H9 (cell line): ENCODE data around the gene LHFPL6. TPM values are rescaled to one million over a fixed set of nuclear protein-coding genes. Genes with fewer than 3 reads are reported as not detected.

Experiments used
- DNase-seq: peaks from one replicate; pipeline ENCODE4 v3.0.0-alpha.2; 2017
- H2AFZ ChIP-seq: one replicate; pipeline ENCODE4 v1.6.1; 2013; ENCODE audit warnings: mild to moderate bottlenecking, low read length, control low read depth, moderate library complexity
- H2AK5ac ChIP-seq: 2 replicates; pipeline ENCODE4 v1.6.1; 2013; ENCODE audit warnings: low read length, control low read depth, mixed read lengths; ENCODE audit not compliant: insufficient read length
- H2BK120ac ChIP-seq: one replicate; pipeline ENCODE4 v1.6.1; 2013; ENCODE audit warnings: low read depth, mild to moderate bottlenecking, low read length, control low read depth, inconsistent platforms; ENCODE audit not compliant: poor library complexity, severe bottlenecking
- H2BK12ac ChIP-seq: 2 replicates; pipeline ENCODE4 v1.6.1; 2013; ENCODE audit warnings: low read length, control low read depth, mixed read lengths, low read depth; ENCODE audit not compliant: insufficient read length
- H2BK15ac ChIP-seq: 2 replicates; pipeline ENCODE4 v1.6.1; 2013; ENCODE audit warnings: low read depth, low read length, control low read depth
- H2BK20ac ChIP-seq: one replicate; pipeline ENCODE4 v1.6.1; 2013; ENCODE audit warnings: low read depth, mild to moderate bottlenecking, low read length, control low read depth, inconsistent platforms; ENCODE audit not compliant: poor library complexity, severe bottlenecking
- H2BK5ac ChIP-seq: 2 replicates; pipeline ENCODE4 v1.6.1; 2013; ENCODE audit warnings: low read length, control low read depth, mixed read lengths; ENCODE audit not compliant: insufficient read length
- H3K14ac ChIP-seq: 2 replicates; pipeline ENCODE4 v1.6.1; 2013; ENCODE audit warnings: low read length, control low read depth; ENCODE audit not compliant: insufficient read depth
- H3K18ac ChIP-seq: 2 replicates; pipeline ENCODE4 v1.6.1; 2013; ENCODE audit warnings: low read depth, mild to moderate bottlenecking, mixed read lengths, low read length, control low read depth; ENCODE audit not compliant: insufficient read length
- H3K23ac ChIP-seq: 2 replicates; pipeline ENCODE4 v1.6.1; 2013; ENCODE audit warnings: low read length, control low read depth, mixed read lengths, low read depth; ENCODE audit not compliant: insufficient read length
- H3K23me2 ChIP-seq: 2 replicates; pipeline ENCODE4 v1.6.1; 2013; ENCODE audit warnings: low read depth, mild to moderate bottlenecking, mixed read lengths, low read length, control low read depth; ENCODE audit not compliant: insufficient read length, poor library complexity, severe bottlenecking
- H3K27ac ChIP-seq: 2 replicates; pipeline ENCODE4 v1.5.1; 2013; ENCODE audit warnings: low read length, control low read depth, mixed read lengths, low read depth; ENCODE audit not compliant: insufficient read length
- H3K27me3 ChIP-seq: 2 replicates; pipeline ENCODE4 v1.6.1; 2013; ENCODE audit warnings: low read length, control low read depth, inconsistent platforms; ENCODE audit not compliant: insufficient read depth
- H3K4ac ChIP-seq: 2 replicates; pipeline ENCODE4 v1.6.1; 2013; ENCODE audit warnings: low read depth, mild to moderate bottlenecking, control low read depth, inconsistent platforms, low read length, moderate library complexity
- H3K4me1 ChIP-seq: 2 replicates; pipeline ENCODE4 v1.6.1; 2013; ENCODE audit warnings: low read length, control low read depth, inconsistent platforms; ENCODE audit not compliant: insufficient read depth
- H3K4me2 ChIP-seq: 2 replicates; pipeline ENCODE4 v1.6.1; 2013; ENCODE audit warnings: low read length, control low read depth, mixed read lengths; ENCODE audit not compliant: insufficient read length, insufficient read depth
- H3K56ac ChIP-seq: 2 replicates; pipeline ENCODE4 v1.6.1; 2013; ENCODE audit warnings: low read depth, mild to moderate bottlenecking, mixed read lengths, low read length, control low read depth; ENCODE audit not compliant: insufficient read length
- H3K79me1 ChIP-seq: 2 replicates; pipeline ENCODE4 v1.6.1; 2013; ENCODE audit warnings: low read depth, mild to moderate bottlenecking, moderate library complexity, low read length, control low read depth, inconsistent platforms; ENCODE audit not compliant: insufficient read depth, poor library complexity, severe bottlenecking
- H3K79me2 ChIP-seq: 2 replicates; pipeline ENCODE4 v1.6.1; 2013; ENCODE audit warnings: low read length, control low read depth, inconsistent platforms; ENCODE audit not compliant: insufficient read depth
- H3K9ac ChIP-seq: 2 replicates; pipeline ENCODE4 v1.6.1; 2013; ENCODE audit warnings: low read length, control low read depth, mixed read lengths; ENCODE audit not compliant: insufficient read length; ENCODE audit errors: extremely low read depth
- H3K9me3 ChIP-seq: one replicate; pipeline ENCODE4 v1.6.1; 2013; ENCODE audit warnings: low read depth, low read length, inconsistent platforms; ENCODE audit not compliant: control insufficient read depth
- H3T11ph ChIP-seq: one replicate; pipeline ENCODE4 v1.6.1; 2013; ENCODE audit warnings: mild to moderate bottlenecking, low read length, control low read depth, inconsistent platforms
- H4K20me1 ChIP-seq: one replicate; pipeline ENCODE4 v1.6.1; 2013; ENCODE audit not compliant: control insufficient read depth, insufficient read length, insufficient read depth
- H4K5ac ChIP-seq: 2 replicates; pipeline ENCODE4 v1.6.1; 2013; ENCODE audit warnings: low read depth, mild to moderate bottlenecking, mixed read lengths, low read length, control low read depth; ENCODE audit not compliant: insufficient read length
- H4K8ac ChIP-seq: replicated peaks from 2 replicates; pipeline ENCODE4 v1.6.1; 2013; ENCODE audit warnings: low read length, control low read depth, mixed read lengths, low read depth; ENCODE audit not compliant: insufficient read length
- H4K91ac ChIP-seq: 2 replicates; pipeline ENCODE4 v1.6.1; 2013; ENCODE audit warnings: low read depth, mild to moderate bottlenecking, moderate library complexity, mixed read lengths, low read length, control low read depth; ENCODE audit not compliant: insufficient read length
- H3K27ac Mint-ChIP-seq, 3 experiments: 2 replicates in 2 of 3; 3 replicates in 1 of 3; pipeline ENCODE4 v1.8.0; 2020 to 2021; ENCODE audit warnings: mixed read lengths in 3 of 3, mild to moderate bottlenecking in 1 of 3, moderate library complexity in 1 of 3
- H3K27me3 Mint-ChIP-seq: 2 replicates; pipeline ENCODE4 v1.8.0; 2021; ENCODE audit warnings: low read depth, mild to moderate bottlenecking, moderate library complexity, mixed read lengths
- H3K36me3 Mint-ChIP-seq, 3 experiments: 2 replicates in 2 of 3; 3 replicates in 1 of 3; pipeline ENCODE4 v1.8.0; 2020 to 2021; ENCODE audit warnings: low read depth in 3 of 3, mixed read lengths in 3 of 3; ENCODE audit not compliant: insufficient read depth in 1 of 3
- H3K4me1 Mint-ChIP-seq, 2 experiments: 2 replicates each; pipeline ENCODE4 v1.8.0; 2020; ENCODE audit warnings: mixed read lengths in 2 of 2
- H3K4me3 Mint-ChIP-seq, 2 experiments: 2 replicates in 1 of 2; 3 replicates in 1 of 2; pipeline ENCODE4 v1.8.0; 2020 to 2021; ENCODE audit warnings: mild to moderate bottlenecking in 2 of 2, mixed read lengths in 2 of 2, moderate library complexity in 1 of 2
- H3K9me3 Mint-ChIP-seq, 2 experiments: 2 replicates in 1 of 2; 3 replicates in 1 of 2; pipeline ENCODE4 v1.8.0; 2020; ENCODE audit warnings: mild to moderate bottlenecking in 2 of 2, mixed read lengths in 2 of 2, moderate library complexity in 1 of 2
- CTCF ChIP-seq: fragments of 200-600 bp; sonication (generic); conservative IDR thresholded peaks from 3 replicates; pipeline ENCODE4 v1.8.0; 2021; ENCODE audit warnings: antibody characterized with exemption, mild to moderate bottlenecking
- WGBS: extraction: QIAGEN DNeasy Blood & Tissue Kit; methylation state at CpG from one replicate; pipeline ENCODE4 v1.1.7; 2013; ENCODE audit warnings: missing lambda C conversion rate, low lambda C conversion rate, mixed read lengths; ENCODE audit not compliant: insufficient read length; ENCODE audit errors: extremely low coverage; 5-methylcytosine and 5-hydroxymethylcytosine counted together
- total RNA-seq: library from RNA; stranded (reverse); gene quantifications from 2 replicates; pipeline ENCODE4 v1.2.1, GENCODE V29; 2021

LHFPL6 gene
- total RNA-seq, 1 experiment from 2014 or later = 3.5 TPM

DNA sequence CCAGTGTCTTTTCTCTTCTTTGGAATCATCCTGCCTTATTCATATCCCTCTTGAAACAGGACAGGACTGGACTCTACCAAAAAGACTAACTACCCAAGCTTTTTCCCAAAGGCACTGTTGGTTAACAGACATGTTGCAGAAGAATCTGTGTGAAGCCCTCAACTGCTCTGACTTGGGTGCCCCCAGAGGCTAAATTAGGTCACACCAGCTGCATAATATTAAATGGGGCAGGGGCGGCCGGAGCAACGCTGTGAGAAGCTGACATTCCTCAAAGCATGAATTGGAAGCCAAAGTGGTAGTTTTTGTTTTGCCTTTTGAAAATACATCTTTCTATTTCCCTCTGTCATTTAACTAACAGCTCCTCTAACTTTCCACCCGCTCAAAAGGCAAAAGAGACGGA lies 185.9 kb downstream of the LHFPL6 start:
- H3K79me1 ChIP-seq = no peaks in the 10 kb centered on the region
- no peak overlapping the region for H3K27ac ChIP-seq
- H3K9me3 ChIP-seq = no peaks in the 10 kb centered on the region
- H3K23ac ChIP-seq = no peak overlapping the region
- no peak overlapping the region for H2AFZ ChIP-seq
- H3K4ac ChIP-seq = no peak overlapping the region
- no peaks in the 10 kb centered on the region for H3K23me2 ChIP-seq
- WGBS = no CpG with 5 or more reads among the region's 5 CpGs
- H2BK12ac ChIP-seq = no peak overlapping the region
- H3K4me2 ChIP-seq = peak overlapping the region; percentile 37
- H3K56ac ChIP-seq = no peak overlapping the region
- H2BK20ac ChIP-seq = no peak overlapping the region
- no peak overlapping the region for H3K9ac ChIP-seq
- no peak overlapping the region for H4K91ac ChIP-seq
- peaks cover 3% of the 10 kb centered on the region; the same call in 1 of the 2 replicates for H3K4me1 ChIP-seq
- Mint-ChIP-seq H3K4me3 (peak overlapping the region; percentile 7 to 31; a peak in 3 of 5 replicates), H3K9me3 (no peaks in the 10 kb centered on the region; a peak in 1 of 5 replicates), H3K27me3 (peaks cover 5% of the 10 kb centered on the region), H3K27ac (peak overlapping the region in 1 of 3 experiments; percentile 46; a peak in 2 of 7 replicates), H3K36me3 (no peaks in the 10 kb centered on the region), H3K4me1 (peaks cover 48 to 49% of the 10 kb centered on the region in 2 experiments)
- TF ChIP-seq CTCF = peak; percentile 65
- H3K14ac ChIP-seq = no peak overlapping the region
- no peak overlapping the region for H4K5ac ChIP-seq
- no peak overlapping the region for H3T11ph ChIP-seq
- H4K20me1 ChIP-seq = no peaks in the 10 kb centered on the region
- H4K8ac ChIP-seq = no peak overlapping the region
- H3K18ac ChIP-seq = no peak overlapping the region
- H2BK120ac ChIP-seq = no peak overlapping the region
- H2AK5ac ChIP-seq = no peak overlapping the region
- H3K27me3 ChIP-seq = no peaks in the 10 kb centered on the region
- no peak overlapping the region for H2BK5ac ChIP-seq
- peak; percentile 45 for DNase-seq
- no peaks in the 10 kb centered on the region for H3K79me2 ChIP-seq
- H2BK15ac ChIP-seq = no peak overlapping the region
